ENCODE results near the gene DYSF.

DNA sequence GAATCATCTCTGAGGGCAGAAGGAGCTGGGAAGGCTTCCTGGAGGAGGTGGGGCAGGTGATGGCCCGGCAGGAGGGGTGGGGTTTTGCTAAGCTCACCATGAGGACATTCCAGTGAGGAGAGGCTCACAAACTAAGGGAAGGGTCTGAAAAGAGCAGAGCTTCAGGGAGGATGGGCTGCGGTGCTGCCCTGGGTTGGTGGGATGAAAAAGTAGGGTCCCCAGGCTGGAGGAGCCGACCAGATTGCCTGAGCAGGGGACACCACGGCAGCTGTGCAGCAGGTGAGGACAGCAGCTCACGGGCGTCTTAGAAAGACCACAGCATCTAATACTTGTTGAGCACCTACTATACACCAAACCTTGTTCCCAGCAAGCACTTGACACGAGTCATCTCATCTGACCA lies 82.2 kb downstream of the DYSF start:
- TF ChIP-seq, protein P1, sequence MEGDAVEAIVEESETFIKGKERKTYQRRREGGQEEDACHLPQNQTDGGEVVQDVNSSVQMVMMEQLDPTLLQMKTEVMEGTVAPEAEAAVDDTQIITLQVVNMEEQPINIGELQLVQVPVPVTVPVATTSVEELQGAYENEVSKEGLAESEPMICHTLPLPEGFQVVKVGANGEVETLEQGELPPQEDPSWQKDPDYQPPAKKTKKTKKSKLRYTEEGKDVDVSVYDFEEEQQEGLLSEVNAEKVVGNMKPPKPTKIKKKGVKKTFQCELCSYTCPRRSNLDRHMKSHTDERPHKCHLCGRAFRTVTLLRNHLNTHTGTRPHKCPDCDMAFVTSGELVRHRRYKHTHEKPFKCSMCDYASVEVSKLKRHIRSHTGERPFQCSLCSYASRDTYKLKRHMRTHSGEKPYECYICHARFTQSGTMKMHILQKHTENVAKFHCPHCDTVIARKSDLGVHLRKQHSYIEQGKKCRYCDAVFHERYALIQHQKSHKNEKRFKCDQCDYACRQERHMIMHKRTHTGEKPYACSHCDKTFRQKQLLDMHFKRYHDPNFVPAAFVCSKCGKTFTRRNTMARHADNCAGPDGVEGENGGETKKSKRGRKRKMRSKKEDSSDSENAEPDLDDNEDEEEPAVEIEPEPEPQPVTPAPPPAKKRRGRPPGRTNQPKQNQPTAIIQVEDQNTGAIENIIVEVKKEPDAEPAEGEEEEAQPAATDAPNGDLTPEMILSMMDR (conservative IDR thresholded peaks at IDR 0.05; ENCODE audit: low read length) = no peak
- no peak for TF ChIP-seq EZH2phosphoT487 (IDR thresholded peaks at IDR 0.05; ENCODE audit: borderline replicate concordance)
